ENCODE results near the gene TPCN1. TPM values are rescaled to one million over a fixed set of nuclear protein-coding genes. Genes with fewer than 3 reads are reported as not detected.

TPCN1 gene
- total and polyA plus RNA-seq, 2 experiments from 2014 or later = 13.4 to 24.2 TPM

GRCh38 chr12:113277511-113277910 lies 56.2 kb downstream of the TPCN1 start:
- no peak overlapping the region for H3K27ac ChIP-seq
- no peaks in the 10 kb centered on the region for H3K27me3 ChIP-seq
- H3K36me3 ChIP-seq = no peaks in the 10 kb centered on the region

GRCh38 chr12:113278141-113278540 lies 56.9 kb downstream of the TPCN1 start:
- Histone ChIP-seq H3K9me3 (ENCODE audit: low read depth) (no peaks in the 10 kb centered on the region), H3K4me3 (no peak overlapping the region), H3K27me3 (no peaks in the 10 kb centered on the region), H3K36me3 (no peaks in the 10 kb centered on the region), H3K27ac (no peak overlapping the region), H3K4me1 (ENCODE audit: low read depth) (peaks cover 3% of the 10 kb centered on the region)
- TF ChIP-seq CTCF (IDR thresholded peaks at IDR 0.05; ENCODE audit: low read depth, low read length) = no peak
- no peak for DNase-seq (ENCODE audit: low read depth in 1 of 2, low spot score in 1 of 2)

More at GRCh38 chr12:113277511-113277910, 56.2 kb downstream of the TPCN1 start:
- Histone ChIP-seq H3K4me3 (no peak overlapping the region), H3K9me3 (ENCODE audit: low read depth) (no peaks in the 10 kb centered on the region), H3K4me1 (ENCODE audit: low read depth) (peaks cover 3% of the 10 kb centered on the region)
- no peak for TF ChIP-seq CTCF (IDR thresholded peaks at IDR 0.05; ENCODE audit: low read depth, low read length)
- DNase-seq (ENCODE audit: low read depth in 1 of 2, low spot score in 1 of 2) = no peak

GRCh38 chr12:113278633-113279032 lies 57.4 kb downstream of the TPCN1 start:
- no peaks in the 10 kb centered on the region for H3K9me3 ChIP-seq (ENCODE audit: low read depth)
- TF ChIP-seq CTCF (IDR thresholded peaks at IDR 0.05; ENCODE audit: low read depth, low read length) = no peak
- H3K4me1 ChIP-seq (ENCODE audit: low read depth) = peaks cover 3% of the 10 kb centered on the region
- H3K36me3 ChIP-seq = no peaks in the 10 kb centered on the region
- no peak overlapping the region for H3K27ac ChIP-seq
- no peak for DNase-seq (ENCODE audit: low read depth in 1 of 2, low spot score in 1 of 2)
- no peaks in the 10 kb centered on the region for H3K27me3 ChIP-seq
- no peak overlapping the region for H3K4me3 ChIP-seq

GRCh38 chr12:113284751-113285150 lies 63.5 kb downstream of the TPCN1 start:
- Histone ChIP-seq H3K4me1 (ENCODE audit: low read depth) (no peaks in the 10 kb centered on the region), H3K27me3 (no peaks in the 10 kb centered on the region), H3K9me3 (ENCODE audit: low read depth) (no peaks in the 10 kb centered on the region), H3K4me3 (no peak overlapping the region), H3K27ac (no peak overlapping the region), H3K36me3 (no peaks in the 10 kb centered on the region)
- DNase-seq (ENCODE audit: low read depth in 1 of 2, low spot score in 1 of 2) = no peak
- no peak for TF ChIP-seq CTCF (IDR thresholded peaks at IDR 0.05; ENCODE audit: low read depth, low read length)

- TF ChIP-seq CTCF (IDR thresholded peaks at IDR 0.05; ENCODE audit: low read depth, low read length) = no peak
- Histone ChIP-seq H3K27me3 (no peaks in the 10 kb centered on the region), H3K4me3 (no peak overlapping the region), H3K27ac (no peak overlapping the region), H3K9me3 (ENCODE audit: low read depth) (no peaks in the 10 kb centered on the region), H3K36me3 (no peaks in the 10 kb centered on the region), H3K4me1 (ENCODE audit: low read depth) (no peaks in the 10 kb centered on the region)
- no peak for DNase-seq (ENCODE audit: low read depth in 1 of 2, low spot score in 1 of 2)
Measured at GRCh38 chr12:113285679-113286610, 64.7 kb downstream of the TPCN1 start.

All from cardiac muscle cell (in vitro differentiated cells and primary cell).